Measurements from ENCODE around the gene MX2. TPM values are rescaled to one million over a fixed set of nuclear protein-coding genes. Genes with fewer than 3 reads are reported as not detected.

Gene MX2, protein sequence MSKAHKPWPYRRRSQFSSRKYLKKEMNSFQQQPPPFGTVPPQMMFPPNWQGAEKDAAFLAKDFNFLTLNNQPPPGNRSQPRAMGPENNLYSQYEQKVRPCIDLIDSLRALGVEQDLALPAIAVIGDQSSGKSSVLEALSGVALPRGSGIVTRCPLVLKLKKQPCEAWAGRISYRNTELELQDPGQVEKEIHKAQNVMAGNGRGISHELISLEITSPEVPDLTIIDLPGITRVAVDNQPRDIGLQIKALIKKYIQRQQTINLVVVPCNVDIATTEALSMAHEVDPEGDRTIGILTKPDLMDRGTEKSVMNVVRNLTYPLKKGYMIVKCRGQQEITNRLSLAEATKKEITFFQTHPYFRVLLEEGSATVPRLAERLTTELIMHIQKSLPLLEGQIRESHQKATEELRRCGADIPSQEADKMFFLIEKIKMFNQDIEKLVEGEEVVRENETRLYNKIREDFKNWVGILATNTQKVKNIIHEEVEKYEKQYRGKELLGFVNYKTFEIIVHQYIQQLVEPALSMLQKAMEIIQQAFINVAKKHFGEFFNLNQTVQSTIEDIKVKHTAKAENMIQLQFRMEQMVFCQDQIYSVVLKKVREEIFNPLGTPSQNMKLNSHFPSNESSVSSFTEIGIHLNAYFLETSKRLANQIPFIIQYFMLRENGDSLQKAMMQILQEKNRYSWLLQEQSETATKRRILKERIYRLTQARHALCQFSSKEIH
- 0.55 TPM in 1 of 2 replicates, not detected in the other for total RNA-seq

DNA sequence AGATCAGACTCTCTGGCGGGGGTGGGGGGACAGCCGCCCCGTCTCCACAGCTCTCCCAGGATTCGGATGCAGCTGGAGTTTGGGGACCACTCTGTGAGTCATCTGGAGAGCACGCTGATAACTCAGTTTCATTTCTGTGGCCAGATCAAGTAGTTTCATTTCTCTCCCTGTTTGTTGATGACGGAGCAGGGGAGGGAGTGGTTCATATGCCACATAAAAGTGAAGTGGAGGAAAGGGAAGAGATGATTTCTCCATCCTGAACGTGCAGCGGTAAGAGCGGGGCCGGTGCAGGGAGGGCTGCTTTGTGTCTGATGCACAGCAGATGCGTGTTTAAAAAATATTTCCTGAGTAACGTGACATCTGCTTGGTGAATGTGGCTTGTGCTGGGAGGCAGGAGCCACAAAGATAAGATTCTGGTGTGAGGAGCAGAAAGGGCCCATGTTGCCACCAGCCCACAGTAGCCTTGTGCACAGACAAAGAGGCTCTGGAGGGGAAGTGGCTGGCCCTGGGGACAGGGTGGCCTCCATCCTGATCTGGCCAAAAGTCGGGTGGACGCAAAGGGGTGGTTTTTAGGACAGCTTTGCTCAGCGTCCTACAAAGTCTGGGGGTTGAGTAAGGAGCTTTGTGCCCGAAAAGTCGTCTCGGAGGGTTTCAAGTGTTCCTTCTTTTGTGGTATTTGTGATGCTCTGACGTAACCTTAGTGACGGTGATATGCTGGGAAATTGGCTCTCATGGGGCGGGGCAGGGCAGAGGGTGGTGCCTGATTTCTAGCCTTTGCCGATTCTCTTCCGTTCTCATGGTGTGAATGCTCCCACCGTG lies at the start of gene MX2:
Gene MX2 (plus strand): TSS at position 242 of the 819 bp plus-strand sequence. CDS start 14,880 bp downstream, outside the sequence.

DNA sequence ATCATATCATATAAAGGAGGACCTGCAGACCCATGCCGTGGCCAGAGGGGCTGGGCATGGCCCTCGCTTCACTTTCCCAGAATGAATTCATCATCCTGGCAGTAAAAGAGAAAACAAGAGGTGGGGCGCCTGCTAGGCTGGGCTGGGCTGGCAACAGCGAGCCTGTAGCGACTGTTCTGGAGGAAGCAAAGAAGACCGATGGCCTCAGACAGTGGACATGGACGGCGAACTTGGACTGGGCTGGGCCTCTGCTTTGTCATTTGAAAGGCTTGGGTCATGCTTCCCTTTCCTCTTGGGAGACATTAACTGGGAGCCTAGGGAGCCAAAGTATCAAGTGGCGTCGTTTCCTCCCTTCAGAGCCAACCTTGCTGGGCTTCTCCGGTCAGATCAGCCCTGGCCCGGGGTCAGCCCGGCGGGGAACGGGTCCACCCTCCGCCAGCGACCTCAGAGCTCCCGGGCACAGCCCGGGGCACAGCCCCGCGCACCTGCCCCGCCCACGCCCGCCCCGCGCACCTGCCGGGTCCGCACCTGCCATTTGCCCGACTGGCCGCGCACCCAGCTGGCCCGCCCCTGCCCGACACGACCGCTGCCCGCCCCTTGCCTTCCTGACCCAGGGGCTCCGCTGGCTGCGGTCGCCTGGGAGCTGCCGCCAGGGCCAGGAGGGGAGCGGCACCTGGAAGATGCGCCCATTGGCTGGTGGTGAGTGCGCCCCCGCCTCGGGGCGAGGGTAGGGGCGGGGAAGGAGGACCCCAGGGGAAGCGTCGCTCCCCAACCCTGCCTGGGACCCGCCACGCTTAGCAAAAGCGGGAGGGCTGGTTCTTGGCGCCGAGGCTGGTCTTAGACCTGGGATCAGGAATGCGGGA lies 45.4 kb upstream of the MX2 start, which contains the start of gene FAM3B:
Gene FAM3B (plus strand): TSS at position 602 of the 863 bp plus-strand sequence. CDS start 79 bp downstream, at position 681.

DNA sequence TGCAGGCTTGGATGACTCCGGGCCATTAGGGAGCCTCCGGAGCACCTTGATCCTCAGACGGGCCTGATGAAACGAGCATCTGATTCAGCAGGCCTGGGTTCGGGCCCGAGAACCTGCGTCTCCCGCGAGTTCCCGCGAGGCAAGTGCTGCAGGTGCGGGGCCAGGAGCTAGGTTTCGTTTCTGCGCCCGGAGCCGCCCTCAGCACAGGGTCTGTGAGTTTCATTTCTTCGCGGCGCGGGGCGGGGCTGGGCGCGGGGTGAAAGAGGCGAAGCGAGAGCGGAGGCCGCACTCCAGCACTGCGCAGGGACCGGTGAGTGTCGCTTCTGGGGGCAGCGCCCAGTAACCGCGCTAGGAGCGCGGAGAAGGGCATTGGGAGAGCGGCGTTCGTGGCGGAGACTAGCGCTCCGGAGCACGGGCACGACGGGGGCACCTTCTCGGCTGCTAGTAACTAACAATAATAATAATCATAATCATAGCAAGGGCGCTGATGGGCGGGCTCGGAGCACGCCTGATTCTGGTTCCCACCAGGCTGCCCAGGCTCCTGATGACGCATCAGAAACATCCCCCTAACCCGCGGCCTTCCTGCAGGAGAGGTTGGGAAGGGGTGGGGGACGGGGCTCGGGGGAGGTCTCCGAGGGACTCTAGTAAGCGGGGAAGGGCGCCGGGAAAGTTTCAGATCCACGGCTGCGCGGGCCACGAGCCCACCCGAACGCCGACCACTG lies 64.3 kb downstream of the MX2 start, which contains the start of gene MX1:
Gene MX1 (plus strand): TSS at position 286 of the 722 bp plus-strand sequence. CDS start 5,832 bp downstream, outside the sequence.

Other genes starting within 250 kb of the MX2 start
- 48.8 and 63.2 TPM in 2 replicates for gene BACE2, start 193.9 kb upstream of the MX2 start, total RNA-seq
- gene FAM3B, start 45.2 kb upstream of the MX2 start, total RNA-seq: not detected in 2 replicates
- gene MX1, start 64.2 kb downstream of the MX2 start, total RNA-seq: 2.1 and 7.4 TPM in 2 replicates
- not detected in 2 replicates for gene TMPRSS2, start 146.1 kb downstream of the MX2 start, total RNA-seq